NCI-H774 (cell line): ENCODE measurements around the gene EHBP1.
"Not testable (repeated sequence)": the region's sequence is repeated elsewhere in the genome, so short reads cannot be mapped to it uniquely, and the experiment has no call there.

ENCODE experiments used
- DNase-seq: peaks from one replicate; lab custom pipeline; 2025; lab: John Stamatoyannopoulos, UW

EHBP1 gene

GRCh38 chr2:63073994-63074393 is 368.5 kb downstream of the EHBP1 start:
- no peak for DNase-seq

- not testable (repeated sequence) for DNase-seq
These were observed 368.9 kb downstream of the EHBP1 start for GRCh38 chr2:63074399-63074798.

- no peak for DNase-seq
These were observed 373.5 kb downstream of the EHBP1 start for GRCh38 chr2:63078852-63079606.

GRCh38 chr2:63081404-63081803 is 375.9 kb downstream of the EHBP1 start:
- DNase-seq, result no peak

GRCh38 chr2:63086687-63087086 is 381.2 kb downstream of the EHBP1 start:
- no peak for DNase-seq

GRCh38 chr2:63092401-63092800 is 386.9 kb downstream of the EHBP1 start:
- no peak for DNase-seq

- no peak for DNase-seq
These were observed 387.3 kb downstream of the EHBP1 start for GRCh38 chr2:63092857-63093256.

- DNase-seq, result no peak
These were observed 388.0 kb downstream of the EHBP1 start for GRCh38 chr2:63093502-63093901.
